ENCODE data around the gene ATG10. TPM values are rescaled to one million over a fixed set of nuclear protein-coding genes. Genes with fewer than 3 reads are reported as not detected.

ATG10 gene
- total and polyA plus RNA-seq, 2 experiments from 2014 or later: 12.5 to 17.7 TPM

DNA sequence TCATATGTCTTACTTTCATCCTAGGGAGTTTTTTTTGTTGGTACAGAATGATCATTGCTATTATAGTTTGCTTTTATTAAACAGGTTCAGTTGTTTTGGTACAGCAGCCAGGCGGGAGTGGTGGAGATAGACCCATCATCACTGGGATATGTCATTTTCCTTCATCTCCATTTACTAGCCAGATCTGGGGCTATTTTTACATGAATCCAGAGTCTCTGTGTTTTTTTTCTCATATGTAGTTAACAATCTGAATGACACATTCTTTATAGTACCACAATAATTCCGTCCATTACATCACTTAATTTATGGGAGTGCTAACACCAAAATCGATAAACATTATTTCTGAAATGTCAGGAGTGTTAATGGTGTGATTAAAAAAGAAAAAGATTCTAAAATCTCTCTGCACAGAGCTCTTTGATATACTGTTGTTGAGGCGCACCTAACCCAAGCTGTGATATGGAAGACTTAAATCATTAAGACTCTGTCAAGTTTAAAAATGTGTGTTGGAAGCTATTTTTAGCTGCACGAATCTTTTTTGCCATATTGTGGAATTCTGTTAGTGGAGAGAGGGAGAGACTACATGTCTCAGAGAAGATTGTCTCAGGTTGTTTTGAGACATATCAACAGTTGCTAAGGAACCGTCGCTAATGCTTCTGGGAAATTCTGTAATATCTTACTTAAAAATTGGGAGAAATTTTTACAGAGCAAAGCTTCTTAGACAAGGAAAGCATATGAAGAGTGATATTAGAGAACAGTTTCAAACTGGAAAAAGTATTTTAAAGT lies 246.7 kb downstream of the ATG10 start:
- H3K9me2 ChIP-seq (ENCODE audit: insufficient read depth): no peaks in the 10 kb centered on the region
- DNase-seq (ENCODE audit: low spot score) (no peak), ATAC-seq (no peak)
- no peak overlapping the region for H3K4me2 ChIP-seq
- H3K79me2 ChIP-seq (replicated peaks; ENCODE audit: insufficient read depth): no peaks in the 10 kb centered on the region
- Mint-ChIP-seq H3K4me3 (no peak overlapping the region), H3K36me3 (ENCODE audit: low read depth) (peaks cover 2% of the 10 kb centered on the region), H3K27ac (no peak overlapping the region), H3K27me3 (ENCODE audit: insufficient read depth, low read depth, poor library complexity) (no peaks in the 10 kb centered on the region), H3K9me3 (no peaks in the 10 kb centered on the region), H3K4me1 (peaks cover 6% of the 10 kb centered on the region)
- H3K4me1 ChIP-seq (ENCODE audit: insufficient read depth): peaks cover 2% of the 10 kb centered on the region; the same call in 1 of the 2 replicates
- H4K20me1 ChIP-seq (replicated peaks; ENCODE audit: insufficient read depth): no peaks in the 10 kb centered on the region
- no peak overlapping the region for H2AFZ ChIP-seq
- H3K4me3 ChIP-seq: no peak overlapping the region
- H3K36me3 ChIP-seq (ENCODE audit: insufficient read depth): no peaks in the 10 kb centered on the region
- TF ChIP-seq, protein P1, sequence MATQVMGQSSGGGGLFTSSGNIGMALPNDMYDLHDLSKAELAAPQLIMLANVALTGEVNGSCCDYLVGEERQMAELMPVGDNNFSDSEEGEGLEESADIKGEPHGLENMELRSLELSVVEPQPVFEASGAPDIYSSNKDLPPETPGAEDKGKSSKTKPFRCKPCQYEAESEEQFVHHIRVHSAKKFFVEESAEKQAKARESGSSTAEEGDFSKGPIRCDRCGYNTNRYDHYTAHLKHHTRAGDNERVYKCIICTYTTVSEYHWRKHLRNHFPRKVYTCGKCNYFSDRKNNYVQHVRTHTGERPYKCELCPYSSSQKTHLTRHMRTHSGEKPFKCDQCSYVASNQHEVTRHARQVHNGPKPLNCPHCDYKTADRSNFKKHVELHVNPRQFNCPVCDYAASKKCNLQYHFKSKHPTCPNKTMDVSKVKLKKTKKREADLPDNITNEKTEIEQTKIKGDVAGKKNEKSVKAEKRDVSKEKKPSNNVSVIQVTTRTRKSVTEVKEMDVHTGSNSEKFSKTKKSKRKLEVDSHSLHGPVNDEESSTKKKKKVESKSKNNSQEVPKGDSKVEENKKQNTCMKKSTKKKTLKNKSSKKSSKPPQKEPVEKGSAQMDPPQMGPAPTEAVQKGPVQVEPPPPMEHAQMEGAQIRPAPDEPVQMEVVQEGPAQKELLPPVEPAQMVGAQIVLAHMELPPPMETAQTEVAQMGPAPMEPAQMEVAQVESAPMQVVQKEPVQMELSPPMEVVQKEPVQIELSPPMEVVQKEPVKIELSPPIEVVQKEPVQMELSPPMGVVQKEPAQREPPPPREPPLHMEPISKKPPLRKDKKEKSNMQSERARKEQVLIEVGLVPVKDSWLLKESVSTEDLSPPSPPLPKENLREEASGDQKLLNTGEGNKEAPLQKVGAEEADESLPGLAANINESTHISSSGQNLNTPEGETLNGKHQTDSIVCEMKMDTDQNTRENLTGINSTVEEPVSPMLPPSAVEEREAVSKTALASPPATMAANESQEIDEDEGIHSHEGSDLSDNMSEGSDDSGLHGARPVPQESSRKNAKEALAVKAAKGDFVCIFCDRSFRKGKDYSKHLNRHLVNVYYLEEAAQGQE (IDR thresholded peaks at IDR 0.05; ENCODE audit: unreplicated experiment): no peak
- TF ChIP-seq ZNF114 (CRISPR knock-in tag; IDR thresholded peaks at IDR 0.05) (no peak), JUNB (IDR thresholded peaks at IDR 0.05; ENCODE audit: unreplicated experiment) (no peak), CREB1 (CRISPR knock-in tag; IDR thresholded peaks at IDR 0.05; ENCODE audit: low read depth) (no peak), NANOG (IDR thresholded peaks at IDR 0.05; ENCODE audit: borderline replicate concordance) (no peak), ZNF331 (CRISPR knock-in tag; IDR thresholded peaks at IDR 0.05; ENCODE audit: low read depth) (no peak), EZH2phosphoT487 (IDR thresholded peaks at IDR 0.05; ENCODE audit: unreplicated experiment) (no peak), STAT1 (IDR thresholded peaks at IDR 0.05; ENCODE audit: unreplicated experiment) (no peak), POLR2AphosphoS5 (IDR thresholded peaks at IDR 0.05; ENCODE audit: low read depth) (no peak), EZH2 (IDR thresholded peaks at IDR 0.05; ENCODE audit: low read depth, unreplicated experiment) (no peak)
- TF ChIP-seq, protein P2, sequence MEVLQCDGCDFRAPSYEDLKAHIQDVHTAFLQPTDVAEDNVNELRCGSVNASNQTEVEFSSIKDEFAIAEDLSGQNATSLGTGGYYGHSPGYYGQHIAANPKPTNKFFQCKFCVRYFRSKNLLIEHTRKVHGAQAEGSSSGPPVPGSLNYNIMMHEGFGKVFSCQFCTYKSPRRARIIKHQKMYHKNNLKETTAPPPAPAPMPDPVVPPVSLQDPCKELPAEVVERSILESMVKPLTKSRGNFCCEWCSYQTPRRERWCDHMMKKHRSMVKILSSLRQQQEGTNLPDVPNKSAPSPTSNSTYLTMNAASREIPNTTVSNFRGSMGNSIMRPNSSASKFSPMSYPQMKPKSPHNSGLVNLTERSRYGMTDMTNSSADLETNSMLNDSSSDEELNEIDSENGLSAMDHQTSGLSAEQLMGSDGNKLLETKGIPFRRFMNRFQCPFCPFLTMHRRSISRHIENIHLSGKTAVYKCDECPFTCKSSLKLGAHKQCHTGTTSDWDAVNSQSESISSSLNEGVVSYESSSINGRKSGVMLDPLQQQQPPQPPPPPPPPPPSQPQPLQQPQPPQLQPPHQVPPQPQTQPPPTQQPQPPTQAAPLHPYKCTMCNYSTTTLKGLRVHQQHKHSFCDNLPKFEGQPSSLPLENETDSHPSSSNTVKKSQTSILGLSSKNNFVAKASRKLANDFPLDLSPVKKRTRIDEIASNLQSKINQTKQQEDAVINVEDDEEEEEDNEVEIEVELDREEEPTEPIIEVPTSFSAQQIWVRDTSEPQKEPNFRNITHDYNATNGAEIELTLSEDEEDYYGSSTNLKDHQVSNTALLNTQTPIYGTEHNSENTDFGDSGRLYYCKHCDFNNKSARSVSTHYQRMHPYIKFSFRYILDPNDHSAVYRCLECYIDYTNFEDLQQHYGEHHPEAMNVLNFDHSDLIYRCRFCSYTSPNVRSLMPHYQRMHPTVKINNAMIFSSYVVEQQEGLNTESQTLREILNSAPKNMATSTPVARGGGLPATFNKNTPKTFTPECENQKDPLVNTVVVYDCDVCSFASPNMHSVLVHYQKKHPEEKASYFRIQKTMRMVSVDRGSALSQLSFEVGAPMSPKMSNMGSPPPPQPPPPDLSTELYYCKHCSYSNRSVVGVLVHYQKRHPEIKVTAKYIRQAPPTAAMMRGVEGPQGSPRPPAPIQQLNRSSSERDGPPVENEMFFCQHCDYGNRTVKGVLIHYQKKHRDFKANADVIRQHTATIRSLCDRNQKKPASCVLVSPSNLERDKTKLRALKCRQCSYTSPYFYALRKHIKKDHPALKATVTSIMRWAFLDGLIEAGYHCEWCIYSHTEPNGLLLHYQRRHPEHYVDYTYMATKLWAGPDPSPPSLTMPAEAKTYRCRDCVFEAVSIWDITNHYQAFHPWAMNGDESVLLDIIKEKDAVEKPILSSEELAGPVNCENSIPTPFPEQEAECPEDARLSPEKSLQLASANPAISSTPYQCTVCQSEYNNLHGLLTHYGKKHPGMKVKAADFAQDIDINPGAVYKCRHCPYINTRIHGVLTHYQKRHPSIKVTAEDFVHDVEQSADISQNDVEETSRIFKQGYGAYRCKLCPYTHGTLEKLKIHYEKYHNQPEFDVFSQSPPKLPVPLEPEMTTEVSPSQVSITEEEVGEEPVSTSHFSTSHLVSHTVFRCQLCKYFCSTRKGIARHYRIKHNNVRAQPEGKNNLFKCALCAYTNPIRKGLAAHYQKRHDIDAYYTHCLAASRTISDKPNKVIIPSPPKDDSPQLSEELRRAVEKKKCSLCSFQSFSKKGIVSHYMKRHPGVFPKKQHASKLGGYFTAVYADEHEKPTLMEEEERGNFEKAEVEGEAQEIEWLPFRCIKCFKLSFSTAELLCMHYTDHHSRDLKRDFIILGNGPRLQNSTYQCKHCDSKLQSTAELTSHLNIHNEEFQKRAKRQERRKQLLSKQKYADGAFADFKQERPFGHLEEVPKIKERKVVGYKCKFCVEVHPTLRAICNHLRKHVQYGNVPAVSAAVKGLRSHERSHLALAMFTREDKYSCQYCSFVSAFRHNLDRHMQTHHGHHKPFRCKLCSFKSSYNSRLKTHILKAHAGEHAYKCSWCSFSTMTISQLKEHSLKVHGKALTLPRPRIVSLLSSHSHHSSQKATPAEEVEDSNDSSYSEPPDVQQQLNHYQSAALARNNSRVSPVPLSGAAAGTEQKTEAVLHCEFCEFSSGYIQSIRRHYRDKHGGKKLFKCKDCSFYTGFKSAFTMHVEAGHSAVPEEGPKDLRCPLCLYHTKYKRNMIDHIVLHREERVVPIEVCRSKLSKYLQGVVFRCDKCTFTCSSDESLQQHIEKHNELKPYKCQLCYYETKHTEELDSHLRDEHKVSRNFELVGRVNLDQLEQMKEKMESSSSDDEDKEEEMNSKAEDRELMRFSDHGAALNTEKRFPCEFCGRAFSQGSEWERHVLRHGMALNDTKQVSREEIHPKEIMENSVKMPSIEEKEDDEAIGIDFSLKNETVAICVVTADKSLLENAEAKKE (CRISPR knock-in tag; IDR thresholded peaks at IDR 0.05): no peak
- TF ChIP-seq, protein P3, sequence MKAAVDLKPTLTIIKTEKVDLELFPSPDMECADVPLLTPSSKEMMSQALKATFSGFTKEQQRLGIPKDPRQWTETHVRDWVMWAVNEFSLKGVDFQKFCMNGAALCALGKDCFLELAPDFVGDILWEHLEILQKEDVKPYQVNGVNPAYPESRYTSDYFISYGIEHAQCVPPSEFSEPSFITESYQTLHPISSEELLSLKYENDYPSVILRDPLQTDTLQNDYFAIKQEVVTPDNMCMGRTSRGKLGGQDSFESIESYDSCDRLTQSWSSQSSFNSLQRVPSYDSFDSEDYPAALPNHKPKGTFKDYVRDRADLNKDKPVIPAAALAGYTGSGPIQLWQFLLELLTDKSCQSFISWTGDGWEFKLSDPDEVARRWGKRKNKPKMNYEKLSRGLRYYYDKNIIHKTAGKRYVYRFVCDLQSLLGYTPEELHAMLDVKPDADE (IDR thresholded peaks at IDR 0.05): no peak
- TF ChIP-seq, protein P4, sequence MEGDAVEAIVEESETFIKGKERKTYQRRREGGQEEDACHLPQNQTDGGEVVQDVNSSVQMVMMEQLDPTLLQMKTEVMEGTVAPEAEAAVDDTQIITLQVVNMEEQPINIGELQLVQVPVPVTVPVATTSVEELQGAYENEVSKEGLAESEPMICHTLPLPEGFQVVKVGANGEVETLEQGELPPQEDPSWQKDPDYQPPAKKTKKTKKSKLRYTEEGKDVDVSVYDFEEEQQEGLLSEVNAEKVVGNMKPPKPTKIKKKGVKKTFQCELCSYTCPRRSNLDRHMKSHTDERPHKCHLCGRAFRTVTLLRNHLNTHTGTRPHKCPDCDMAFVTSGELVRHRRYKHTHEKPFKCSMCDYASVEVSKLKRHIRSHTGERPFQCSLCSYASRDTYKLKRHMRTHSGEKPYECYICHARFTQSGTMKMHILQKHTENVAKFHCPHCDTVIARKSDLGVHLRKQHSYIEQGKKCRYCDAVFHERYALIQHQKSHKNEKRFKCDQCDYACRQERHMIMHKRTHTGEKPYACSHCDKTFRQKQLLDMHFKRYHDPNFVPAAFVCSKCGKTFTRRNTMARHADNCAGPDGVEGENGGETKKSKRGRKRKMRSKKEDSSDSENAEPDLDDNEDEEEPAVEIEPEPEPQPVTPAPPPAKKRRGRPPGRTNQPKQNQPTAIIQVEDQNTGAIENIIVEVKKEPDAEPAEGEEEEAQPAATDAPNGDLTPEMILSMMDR (conservative IDR thresholded peaks at IDR 0.05; ENCODE audit: low read depth in 2 of 2): no peak
- H3K27me3 ChIP-seq (ENCODE audit: insufficient read depth): no peaks in the 10 kb centered on the region
- no peaks in the 10 kb centered on the region for H3F3A ChIP-seq (replicated peaks; ENCODE audit: low read depth)
- no peak overlapping the region for H3K27ac ChIP-seq (ENCODE audit: low read depth)
